Amygdala (tissue), 56 donors: ENCODE results near the gene ATP1A1.

Experiments
- DNase-seq, 56 donors: peaks; one replicate each; lab custom pipeline; 2025; lab: John Stamatoyannopoulos, UW

ATP1A1 gene

GRCh38 chr1:116388122-116388521 is 15.1 kb downstream of the ATP1A1 start:
- DNase-seq: no peak

- no peak for DNase-seq
Measured at GRCh38 chr1:116389013-116389412, 16.0 kb downstream of the ATP1A1 start.

GRCh38 chr1:116389686-116390085 is 16.6 kb downstream of the ATP1A1 start:
- DNase-seq: no peak

GRCh38 chr1:116390195-116390594 is 17.2 kb downstream of the ATP1A1 start:
- DNase-seq: no peak

GRCh38 chr1:116391185-116391584 is 18.1 kb downstream of the ATP1A1 start:
- DNase-seq: no peak

GRCh38 chr1:116392717-116393404 is 19.8 kb downstream of the ATP1A1 start:
- DNase-seq: no peak

- DNase-seq: no peak
Measured at GRCh38 chr1:116393792-116394191, 20.7 kb downstream of the ATP1A1 start.

- DNase-seq: no peak
Measured at GRCh38 chr1:116394270-116394669, 21.2 kb downstream of the ATP1A1 start.

- DNase-seq: no peak
Measured at GRCh38 chr1:116396769-116397168, 23.7 kb downstream of the ATP1A1 start.

- no peak for DNase-seq
Measured at GRCh38 chr1:116397728-116398127, 24.7 kb downstream of the ATP1A1 start.

GRCh38 chr1:116400780-116401179 is 27.7 kb downstream of the ATP1A1 start:
- DNase-seq: no peak

GRCh38 chr1:116401646-116402176 is 28.7 kb downstream of the ATP1A1 start:
- no peak for DNase-seq

- no peak for DNase-seq
Measured at GRCh38 chr1:116402333-116402732, 29.3 kb downstream of the ATP1A1 start.

GRCh38 chr1:116403496-116404136 is 30.6 kb downstream of the ATP1A1 start:
- no peak for DNase-seq

- no peak for DNase-seq
Measured at GRCh38 chr1:116404699-116405098, 31.7 kb downstream of the ATP1A1 start.

GRCh38 chr1:116405241-116406135 is 32.4 kb downstream of the ATP1A1 start:
- DNase-seq: peak in 3 of 56 donors; percentile 10 to 13 (median 12)

GRCh38 chr1:116407033-116407432 is 34.0 kb downstream of the ATP1A1 start:
- DNase-seq: no peak

GRCh38 chr1:116408193-116408592 is 35.1 kb downstream of the ATP1A1 start:
- no peak for DNase-seq

- DNase-seq: no peak
Measured at GRCh38 chr1:116408803-116409720, 36.0 kb downstream of the ATP1A1 start.

- DNase-seq: peak in 4 of 56 donors; percentile 11 to 29 (median 14)
Measured at GRCh38 chr1:116409751-116410191, 36.7 kb downstream of the ATP1A1 start.
